GM18505 (cell line): Measurements from ENCODE around the gene MAST4.

ENCODE experiments used
- ATAC-seq: cut with Tn5 transposase; IDR thresholded peaks from one replicate; pipeline ENCODE4 v1.9.1; 2021; ENCODE audit not compliant: unreplicated experiment
- POLR2A ChIP-seq: IDR thresholded peaks from 4 replicates; pipeline ENCODE4 v1.6.1; 2011; ENCODE audit warnings: borderline replicate concordance; ENCODE audit not compliant: insufficient read depth, insufficient read length; ENCODE audit errors: extremely low read depth

The MAST4 gene

GRCh38 chr5:67045816-67046740 lies 449.9 kb downstream of the MAST4 start:
- ATAC-seq = no peak
- TF ChIP-seq POLR2A = no peak

DNA sequence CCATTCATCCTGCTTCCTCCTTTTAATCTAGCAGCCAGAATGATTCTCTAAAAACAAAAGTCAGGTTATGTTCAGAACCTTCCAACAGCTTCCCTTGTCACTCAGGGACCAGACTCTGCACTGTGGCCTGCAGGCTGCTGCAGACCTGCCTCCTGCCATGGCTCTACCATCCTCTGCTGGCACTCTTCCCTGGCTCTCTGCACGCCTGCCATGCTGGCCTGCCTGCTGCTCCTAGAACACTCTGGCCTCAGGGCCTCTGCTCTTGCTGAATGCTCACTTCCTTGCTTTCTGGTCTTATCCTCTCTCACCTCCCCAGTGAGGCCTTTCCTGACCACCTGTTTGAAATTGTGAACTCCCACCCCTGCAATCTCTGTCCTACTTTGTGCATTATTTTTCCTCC lies 451.0 kb downstream of the MAST4 start:
- TF ChIP-seq POLR2A = no peak
- ATAC-seq = no peak

GRCh38 chr5:67047616-67048015 lies 451.4 kb downstream of the MAST4 start:
- TF ChIP-seq POLR2A = no peak
- no peak for ATAC-seq

DNA sequence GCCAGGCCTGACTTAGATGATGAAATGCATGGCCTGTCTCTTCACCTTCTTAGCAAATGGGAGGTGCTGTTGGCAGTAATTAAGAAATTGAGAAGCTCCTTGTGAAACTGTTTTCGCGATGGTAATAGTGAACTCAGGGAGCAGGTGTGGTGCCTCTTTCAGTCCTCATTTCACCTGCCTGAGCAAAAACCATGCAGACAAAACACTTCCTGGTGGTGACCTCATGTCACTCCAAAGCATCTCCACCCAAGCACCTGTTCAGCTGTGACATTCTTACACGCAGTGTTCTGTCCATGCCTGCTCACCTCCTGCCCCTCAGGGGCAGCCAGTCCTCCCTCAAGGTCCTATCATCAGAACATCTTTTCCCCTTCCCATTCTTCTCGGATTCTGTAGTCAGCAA lies 453.9 kb downstream of the MAST4 start:
- TF ChIP-seq POLR2A = no peak
- no peak for ATAC-seq

- no peak for TF ChIP-seq POLR2A
- ATAC-seq = no peak
These were observed 454.4 kb downstream of the MAST4 start for GRCh38 chr5:67050635-67051034.

GRCh38 chr5:67051164-67051563 lies 455.0 kb downstream of the MAST4 start:
- no peak for ATAC-seq
- no peak for TF ChIP-seq POLR2A

GRCh38 chr5:67052034-67052433 lies 455.8 kb downstream of the MAST4 start:
- TF ChIP-seq POLR2A = no peak
- ATAC-seq = no peak

- ATAC-seq = no peak
These were observed 457.0 kb downstream of the MAST4 start for GRCh38 chr5:67053229-67053628.

DNA sequence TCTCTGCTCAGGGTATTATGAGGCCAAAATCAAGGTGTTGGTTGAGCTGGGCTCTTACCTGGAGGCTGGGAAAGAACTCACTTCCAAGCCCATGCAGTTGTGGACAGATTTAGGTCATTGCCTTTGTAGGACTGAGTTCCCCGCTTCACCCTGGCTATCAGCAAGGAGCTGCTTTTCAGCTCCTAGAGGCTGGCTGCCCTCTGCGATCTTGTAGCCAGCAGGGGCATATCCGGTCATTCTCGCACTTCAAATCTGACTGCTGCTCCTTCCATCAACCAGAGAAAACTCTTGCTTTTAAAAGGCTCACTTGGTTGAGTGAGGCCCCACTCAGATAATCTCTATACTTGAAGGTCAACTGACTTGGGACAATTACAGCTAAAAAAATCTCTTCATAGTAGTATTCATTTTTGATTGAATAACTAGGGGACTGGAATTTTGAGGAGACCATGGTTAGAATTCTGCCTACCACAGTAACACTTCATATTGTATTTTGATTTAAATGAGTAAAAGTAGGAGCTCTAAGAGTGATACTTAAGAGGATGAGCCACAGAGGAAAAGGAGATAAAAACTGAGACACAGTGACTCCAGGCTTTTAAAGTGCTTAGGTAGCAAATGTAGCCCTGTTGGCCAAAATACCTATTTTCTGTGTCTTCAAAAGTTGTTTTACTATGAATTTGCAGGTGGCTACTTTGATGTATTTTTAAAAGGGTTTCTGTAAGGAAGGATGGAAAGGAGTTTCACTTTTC lies 463.0 kb downstream of the MAST4 start:
- TF ChIP-seq POLR2A = no peak
- ATAC-seq = no peak

More at GRCh38 chr5:67053229-67053628, 457.0 kb downstream of the MAST4 start:
- no peak for TF ChIP-seq POLR2A

DNA sequence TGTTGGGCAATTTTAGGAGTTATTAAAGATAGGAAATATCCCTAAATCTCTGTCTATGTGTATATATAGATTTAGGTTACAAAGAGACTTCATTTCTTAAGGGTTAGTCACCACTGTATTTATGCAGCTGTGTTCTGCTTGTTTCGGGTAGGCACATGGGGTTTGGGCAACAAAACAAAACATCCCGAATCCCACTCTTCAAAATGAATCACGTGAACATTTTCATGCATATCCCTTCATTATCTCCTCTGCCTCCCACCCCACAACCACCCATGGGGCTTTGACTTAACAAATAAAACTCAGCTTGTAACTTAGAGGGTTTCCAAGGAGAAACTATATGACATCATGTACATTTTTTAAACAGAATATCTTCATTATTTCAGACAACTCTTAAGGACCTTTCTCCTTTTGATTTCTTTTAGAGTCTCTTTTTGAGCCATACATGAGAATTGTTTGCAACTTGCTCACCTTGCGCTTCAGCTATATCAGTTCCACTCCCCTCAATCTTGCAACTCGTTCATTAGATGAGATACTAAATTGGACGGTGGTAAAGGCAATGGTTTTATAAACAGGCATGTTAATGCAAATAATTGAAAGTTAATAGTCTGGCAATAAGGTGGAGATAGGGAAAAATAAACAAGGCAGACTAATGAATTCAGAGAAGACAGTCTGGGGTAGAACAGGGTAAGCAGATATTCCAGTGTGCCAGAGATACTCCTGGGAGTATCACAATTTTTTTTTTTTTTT lies 463.7 kb downstream of the MAST4 start:
- no peak for TF ChIP-seq POLR2A
- ATAC-seq = no peak

- no peak for ATAC-seq
- no peak for TF ChIP-seq POLR2A
These were observed 465.3 kb downstream of the MAST4 start for GRCh38 chr5:67061511-67061910.

DNA sequence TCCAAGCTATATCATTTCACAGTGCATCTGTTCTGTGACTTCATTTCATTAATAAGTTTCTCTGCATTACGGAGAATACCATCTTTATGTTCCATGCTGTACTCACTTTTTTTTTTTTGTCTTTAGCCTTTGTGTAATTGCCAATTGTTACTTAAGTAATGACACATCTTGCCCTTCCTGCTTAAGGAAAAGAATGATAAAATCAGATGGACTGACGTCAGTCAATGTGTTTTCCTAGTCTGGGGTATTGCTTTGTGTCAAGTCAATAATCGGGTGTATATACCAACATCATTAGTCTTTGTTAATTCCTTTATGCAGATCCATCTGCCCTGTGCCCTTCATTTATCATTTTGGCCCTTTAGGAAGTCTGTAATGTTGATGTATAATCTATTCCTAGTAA lies 466.9 kb downstream of the MAST4 start:
- TF ChIP-seq POLR2A = no peak
- no peak for ATAC-seq

GRCh38 chr5:67063791-67064190 lies 467.6 kb downstream of the MAST4 start:
- TF ChIP-seq POLR2A = no peak

DNA sequence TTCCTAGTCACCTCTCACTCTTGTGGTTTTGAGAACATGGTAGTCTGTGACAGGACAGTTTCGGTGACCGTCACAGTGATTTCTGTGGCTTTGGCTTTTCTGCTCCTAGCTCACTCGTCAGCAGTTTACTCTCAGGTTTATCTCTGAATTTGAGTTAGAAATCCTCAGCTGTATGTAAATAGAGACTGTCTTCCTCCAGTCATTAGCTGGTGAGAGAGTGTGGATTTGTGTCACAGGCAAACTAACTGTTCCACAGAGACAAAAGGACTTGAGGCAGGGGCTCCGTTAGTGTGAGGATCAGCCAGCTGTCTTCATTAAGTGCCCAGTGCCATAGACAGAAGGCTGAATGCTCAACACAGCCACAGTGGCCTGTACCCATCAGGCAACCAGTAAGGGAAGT lies 469.0 kb downstream of the MAST4 start:
- TF ChIP-seq POLR2A = no peak
- ATAC-seq = no peak

More at GRCh38 chr5:67063791-67064190, 467.6 kb downstream of the MAST4 start:
- ATAC-seq = no peak

DNA sequence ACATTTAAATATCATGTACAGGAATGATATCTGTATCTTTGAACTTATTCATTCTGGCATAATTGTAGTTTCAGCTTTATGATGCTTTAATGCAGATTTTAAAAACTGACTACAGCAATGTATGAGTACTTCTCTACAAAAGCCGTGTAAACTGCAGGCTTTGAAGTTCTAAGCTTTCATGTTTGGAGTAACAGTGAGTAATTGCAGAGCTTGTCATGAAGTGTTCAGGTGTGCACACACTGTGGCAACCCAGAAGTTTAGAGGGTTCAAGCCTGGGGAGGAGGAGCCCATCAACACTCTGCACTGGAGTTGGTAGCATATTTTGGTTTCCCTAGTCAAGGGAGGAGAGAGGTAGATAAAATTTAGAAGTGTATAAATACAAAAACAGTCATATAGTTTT lies 469.5 kb downstream of the MAST4 start:
- TF ChIP-seq POLR2A = no peak
- no peak for ATAC-seq
